Keratinocyte (primary cell): Measurements from ENCODE around the gene OOEP. TPM values are rescaled to one million over a fixed set of nuclear protein-coding genes. Genes with fewer than 3 reads are reported as not detected.

ENCODE experiments used
- DNase-seq: peaks from one replicate; pipeline ENCODE4 v3.0.0-alpha.2; 2011; ENCODE audit warnings: low read depth, missing footprints, low spot score
- FAIRE-seq: peaks from 2 replicates; lab custom pipeline; 2011; peaks lifted over from hg19 to GRCh38; lab: Jason Lieb, UNC
- H2AFZ ChIP-seq: 2 replicates; pipeline ENCODE4 v1.6.0; 2012; ENCODE audit warnings: low read length, control low read depth, inconsistent platforms; ENCODE audit not compliant: control insufficient read depth
- H3K27ac ChIP-seq: 2 replicates; pipeline ENCODE4 v1.5.1; 2011; ENCODE audit warnings: low read length; ENCODE audit not compliant: control insufficient read depth, insufficient read depth
- H3K27me3 ChIP-seq: 3 replicates; pipeline ENCODE4 v1.6.0; 2011; ENCODE audit warnings: low read length; ENCODE audit not compliant: control insufficient read depth, insufficient read depth; ENCODE audit errors: extremely low read depth
- H3K36me3 ChIP-seq, 2 experiments: 2 replicates in 1 of 2; 3 replicates in 1 of 2; pipeline ENCODE4 v1.5.1; 2011; ENCODE audit warnings: low read length in 2 of 2, mild to moderate bottlenecking in 1 of 2; ENCODE audit not compliant: control insufficient read depth in 2 of 2, insufficient read depth in 2 of 2; ENCODE audit errors: extremely low read depth in 1 of 2
- H3K4me1 ChIP-seq: 3 replicates; pipeline ENCODE4 v1.5.1; 2011; ENCODE audit warnings: low read length; ENCODE audit not compliant: control insufficient read depth, insufficient read depth; ENCODE audit errors: extremely low read depth
- H3K4me2 ChIP-seq: 3 replicates; pipeline ENCODE4 v1.6.0; 2011; ENCODE audit warnings: low read depth, low read length; ENCODE audit not compliant: control insufficient read depth, insufficient read depth; ENCODE audit errors: extremely low read depth
- H3K4me3 ChIP-seq, 3 experiments: fragments of 200-600 bp in 1 of 3; sonication (generic) in 1 of 3; 2 replicates in 2 of 3; 3 replicates in 1 of 3; pipeline ENCODE4 v1.5.1; 2011 to 2016; ENCODE audit warnings: low read length in 3 of 3, mild to moderate bottlenecking in 3 of 3, control low read depth in 2 of 3, inconsistent platforms in 1 of 3, low read depth in 1 of 3, mixed read lengths in 1 of 3, mixed run types in 1 of 3, moderate library complexity in 1 of 3; ENCODE audit not compliant: control insufficient read depth in 2 of 3, insufficient read depth in 2 of 3; ENCODE audit errors: extremely low read depth in 1 of 3
- H3K79me2 ChIP-seq: 2 replicates; pipeline ENCODE4 v1.6.0; 2012; ENCODE audit warnings: low read length; ENCODE audit not compliant: control insufficient read depth, insufficient read depth
- H3K9ac ChIP-seq: 3 replicates; pipeline ENCODE4 v1.6.0; 2011; ENCODE audit warnings: low read length; ENCODE audit not compliant: control insufficient read depth, insufficient read depth; ENCODE audit errors: extremely low read depth
- H3K9me1 ChIP-seq: 3 replicates; pipeline ENCODE4 v1.6.0; 2011; ENCODE audit warnings: low read length; ENCODE audit not compliant: control insufficient read depth, insufficient read depth; ENCODE audit errors: extremely low read depth
- H3K9me3 ChIP-seq: 2 replicates; pipeline ENCODE4 v1.5.1; 2012; ENCODE audit warnings: low read depth, low read length; ENCODE audit not compliant: control insufficient read depth
- H4K20me1 ChIP-seq: 3 replicates; pipeline ENCODE4 v1.6.0; 2011; ENCODE audit warnings: low read length; ENCODE audit not compliant: control insufficient read depth, insufficient read depth; ENCODE audit errors: extremely low read depth
- CTCF ChIP-seq, 3 experiments: IDR thresholded peaks in 1 of 3; conservative IDR thresholded peaks in 1 of 3; optimal IDR thresholded peaks in 1 of 3; 2 replicates in 2 of 3; 3 replicates in 1 of 3; pipeline versions ENCODE3 to v1.5.1; 2011; ENCODE audit warnings: low read length in 3 of 3, mild to moderate bottlenecking in 3 of 3, moderate library complexity in 2 of 3, control low read depth in 1 of 3, inconsistent platforms in 1 of 3; ENCODE audit not compliant: insufficient read depth in 2 of 3; ENCODE audit errors: extremely low read depth in 1 of 3
- EZH2 ChIP-seq: IDR thresholded peaks from one replicate; pipeline ENCODE4 v1.6.1; 2012; ENCODE audit warnings: inconsistent platforms, mild to moderate bottlenecking, low read length, moderate library complexity
- dilution Hi-C: fragments of 300-500 bp; cut with MboI; formaldehyde crosslinking; loops from one replicate; pipeline ENCODE4 v1.7.0; 2020; ENCODE audit warnings: low sequenced_read_pairs; ENCODE audit not compliant: extremely low pct_ligation_motif_present
- polyA plus RNA-seq, 5 experiments: library from polyadenylated mRNA; depleted of rRNA in 3 of 5; stranded (reverse) in 3 of 5; stranded (forward) in 1 of 5; unstranded in 1 of 5; fragments of >200 nt; gene quantifications; 1 replicate in 1 of 5; 2 replicates in 3 of 5; 3 replicates in 1 of 5; pipeline versions ENCODE4 v1.2.1 to v1.2.3, GENCODE V29; 2011 to 2012; ENCODE audit warnings: missing spikeins in 2 of 5, low read depth in 1 of 5, low replicate concordance in 1 of 5

The OOEP gene
- polyA plus RNA-seq, 1 donor (not counting 4 experiments of a cell fraction or from before 2014, with no cell fraction given), result 0.08 TPM

- H3K9me1 ChIP-seq, result peaks cover 2% of the 10 kb centered on the region
- no peaks in the 10 kb centered on the region for H3K36me3 ChIP-seq
- H3K9ac ChIP-seq, result no peak overlapping the region
- H3K4me1 ChIP-seq, result no peaks in the 10 kb centered on the region
- no peak overlapping the region for H3K4me2 ChIP-seq
- no peak overlapping the region for H3K27ac ChIP-seq
- TF ChIP-seq CTCF (optimal IDR thresholded peaks at IDR 0.05 in 1 of 3, IDR thresholded peaks at IDR 0.05 in 1 of 3, conservative IDR thresholded peaks at IDR 0.05 in 1 of 3; ENCODE audit: extremely low read depth in 1 of 3, insufficient read depth in 2 of 3, low read length in 3 of 3) (no peak), EZH2 (no peak)
- H3K9me3 ChIP-seq, result no peaks in the 10 kb centered on the region
- DNase-seq (no peak), FAIRE-seq (no peak)
- dilution Hi-C loops, result no loop called here
- H2AFZ ChIP-seq, result no peak overlapping the region
- no peak overlapping the region for H3K4me3 ChIP-seq
- H3K27me3 ChIP-seq, result no peaks in the 10 kb centered on the region
- no peaks in the 10 kb centered on the region for H3K79me2 ChIP-seq
- H4K20me1 ChIP-seq, result no peaks in the 10 kb centered on the region
Observed at GRCh38 chr6:73364549-73364948, 5.1 kb downstream of the OOEP start.

- TF ChIP-seq CTCF (optimal IDR thresholded peaks at IDR 0.05 in 1 of 3, IDR thresholded peaks at IDR 0.05 in 1 of 3, conservative IDR thresholded peaks at IDR 0.05 in 1 of 3; ENCODE audit: extremely low read depth in 1 of 3, insufficient read depth in 2 of 3, low read length in 3 of 3), result no peak
- no peak for TF ChIP-seq EZH2
- Histone ChIP-seq H3K9me1 (peaks cover 2% of the 10 kb centered on the region), H3K36me3 (no peaks in the 10 kb centered on the region), H3K27ac (no peak overlapping the region), H3K27me3 (no peaks in the 10 kb centered on the region), H3K4me2 (no peak overlapping the region), H3K4me1 (no peaks in the 10 kb centered on the region), H3K4me3 (no peak overlapping the region), H4K20me1 (no peaks in the 10 kb centered on the region), H3K79me2 (no peaks in the 10 kb centered on the region), H2AFZ (no peak overlapping the region), H3K9ac (no peak overlapping the region), H3K9me3 (no peaks in the 10 kb centered on the region)
- dilution Hi-C loops, result no loop called here
- no peak for FAIRE-seq
- no peak for DNase-seq
Observed at GRCh38 chr6:73364121-73364520, 5.6 kb downstream of the OOEP start.
